H1 (cell line): ENCODE results near the gene MCF2L2. TPM values are rescaled to one million over a fixed set of nuclear protein-coding genes. Genes with fewer than 3 reads are reported as not detected.

Source experiments
- MAX ChIP-seq: IDR thresholded peaks from 2 replicates; pipeline ENCODE4 v1.6.1; 2012; ENCODE audit warnings: inconsistent platforms
- RAD21 ChIP-seq, 2 experiments: IDR thresholded peaks in 1 of 2; conservative IDR thresholded peaks in 1 of 2; 2 replicates each; pipeline ENCODE4 v1.6.1; 2011; ENCODE audit warnings: low read depth in 2 of 2, low read length in 2 of 2, improper control_type of control experiment in 1 of 2, inconsistent platforms in 1 of 2, mild to moderate bottlenecking in 1 of 2, moderate library complexity in 1 of 2
- RFX5 ChIP-seq: IDR thresholded peaks from 2 replicates; pipeline ENCODE4 v1.6.1; 2011; ENCODE audit warnings: low read depth, low read length, improper control_type of control experiment, borderline replicate concordance
- polyA plus RNA-seq, 7 experiments: library from polyadenylated mRNA; depleted of rRNA in 3 of 7; stranded (reverse) in 5 of 7; unstranded in 2 of 7; fragments of >200 nt in 5 of 7; fragments of 200-250 nt in 2 of 7; gene quantifications; 1 replicate in 5 of 7; 2 replicates in 1 of 7; 4 replicates in 1 of 7; pipeline versions ENCODE4 v1.2.1 to v1.2.3, GENCODE V29; 2011 to 2013; ENCODE audit warnings: missing spikeins in 2 of 7, mixed read lengths in 2 of 7
- total RNA-seq: library from RNA; stranded (reverse); fragmentation: NEBNext Ultra II Directional; extraction: Animal tissue kit (Norgen Biotek cat#: 25700); gene quantifications from 2 replicates; pipeline ENCODE4 v1.2.1, GENCODE V29; 2021
- TF ChIP-seq, protein P1 (sequence below): IDR thresholded peaks from 2 replicates; pipeline ENCODE4 v1.6.1; 2011; ENCODE audit warnings: low read depth, mild to moderate bottlenecking, low read length; ENCODE audit not compliant: insufficient read depth
- TF ChIP-seq, protein P2 (sequence below): IDR thresholded peaks from 2 replicates; pipeline ENCODE4 v1.6.1; 2012; ENCODE audit warnings: low read length, inconsistent platforms

The MCF2L2 gene
- total and polyA plus RNA-seq, 2 of the 8 experiments (the other 6 are each of a cell fraction or from before 2014, with no cell fraction given) = 4.1 to 13.7 TPM

GRCh38 chr3:183260167-183260904 lies 168.1 kb downstream of the MCF2L2 start (continued):
- TF ChIP-seq RAD21 (IDR thresholded peaks at IDR 0.05 in 1 of 2, conservative IDR thresholded peaks at IDR 0.05 in 1 of 2; ENCODE audit: low read depth in 2 of 2, low read length in 2 of 2) = no peak
- TF ChIP-seq, protein P1, sequence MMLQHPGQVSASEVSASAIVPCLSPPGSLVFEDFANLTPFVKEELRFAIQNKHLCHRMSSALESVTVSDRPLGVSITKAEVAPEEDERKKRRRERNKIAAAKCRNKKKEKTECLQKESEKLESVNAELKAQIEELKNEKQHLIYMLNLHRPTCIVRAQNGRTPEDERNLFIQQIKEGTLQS = no peak
- TF ChIP-seq, protein P2, sequence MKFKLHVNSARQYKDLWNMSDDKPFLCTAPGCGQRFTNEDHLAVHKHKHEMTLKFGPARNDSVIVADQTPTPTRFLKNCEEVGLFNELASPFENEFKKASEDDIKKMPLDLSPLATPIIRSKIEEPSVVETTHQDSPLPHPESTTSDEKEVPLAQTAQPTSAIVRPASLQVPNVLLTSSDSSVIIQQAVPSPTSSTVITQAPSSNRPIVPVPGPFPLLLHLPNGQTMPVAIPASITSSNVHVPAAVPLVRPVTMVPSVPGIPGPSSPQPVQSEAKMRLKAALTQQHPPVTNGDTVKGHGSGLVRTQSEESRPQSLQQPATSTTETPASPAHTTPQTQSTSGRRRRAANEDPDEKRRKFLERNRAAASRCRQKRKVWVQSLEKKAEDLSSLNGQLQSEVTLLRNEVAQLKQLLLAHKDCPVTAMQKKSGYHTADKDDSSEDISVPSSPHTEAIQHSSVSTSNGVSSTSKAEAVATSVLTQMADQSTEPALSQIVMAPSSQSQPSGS = no peak
- TF ChIP-seq RFX5 = no peak
- no peak for TF ChIP-seq MAX
- TF ChIP-seq, all 59 proteins: peak for 0
